Loucy (cell line): Measurements from ENCODE around the gene ZBTB7B.

Source experiments
- EZH2phosphoT487 ChIP-seq: fragments of 200-600 bp; IDR thresholded peaks from 2 replicates; pipeline ENCODE4 v1.6.1; 2018; ENCODE audit warnings: antibody characterized with exemption, mild to moderate bottlenecking, moderate library complexity, borderline replicate concordance
- TF ChIP-seq, protein P1 (sequence below): fragments of 200-600 bp; sonication (generic); conservative IDR thresholded peaks from 2 replicates; pipeline ENCODE4 v1.5.1; 2014; ENCODE audit warnings: mild to moderate bottlenecking, antibody characterized with exemption, low read length

DNA sequence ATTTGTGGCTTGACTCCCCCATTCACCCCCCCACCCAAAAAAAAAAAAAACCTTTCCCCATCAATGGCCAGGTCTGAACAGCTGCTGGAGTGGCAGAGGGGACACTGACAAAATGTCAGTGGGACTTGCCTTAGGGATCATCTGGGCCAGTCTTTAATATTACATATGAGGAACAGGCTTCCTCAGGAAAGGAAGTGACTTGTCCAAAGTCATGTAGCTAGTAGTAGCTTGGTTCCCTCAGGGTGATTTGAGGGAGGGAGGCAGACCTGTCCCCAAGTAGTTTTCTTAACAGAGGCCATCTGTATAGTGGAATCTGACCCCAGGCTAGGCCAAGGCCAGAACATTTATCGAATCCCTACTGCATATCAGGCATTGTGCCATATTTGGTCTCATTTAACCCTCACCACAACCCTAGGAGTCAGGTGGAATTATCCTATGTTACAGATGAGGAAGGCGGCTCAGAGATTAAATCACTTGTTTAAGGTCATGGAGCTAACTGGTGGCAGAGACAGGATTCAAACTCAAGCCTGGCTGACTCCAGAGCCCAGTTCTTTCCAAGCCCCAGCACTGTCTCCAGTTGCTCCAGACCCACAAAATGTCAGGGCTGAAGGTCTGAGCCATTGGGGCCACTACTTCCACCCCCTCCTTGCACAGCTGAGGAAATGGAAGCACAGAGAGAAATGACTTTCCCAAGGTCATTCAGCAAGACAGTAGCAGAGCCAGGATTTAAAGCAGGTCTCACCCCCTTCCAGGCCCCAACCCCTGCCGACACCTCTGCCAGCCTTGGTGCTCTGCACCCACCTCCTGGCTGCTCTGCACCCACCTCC lies 10.4 kb downstream of the ZBTB7B start:
- TF ChIP-seq, protein P1, sequence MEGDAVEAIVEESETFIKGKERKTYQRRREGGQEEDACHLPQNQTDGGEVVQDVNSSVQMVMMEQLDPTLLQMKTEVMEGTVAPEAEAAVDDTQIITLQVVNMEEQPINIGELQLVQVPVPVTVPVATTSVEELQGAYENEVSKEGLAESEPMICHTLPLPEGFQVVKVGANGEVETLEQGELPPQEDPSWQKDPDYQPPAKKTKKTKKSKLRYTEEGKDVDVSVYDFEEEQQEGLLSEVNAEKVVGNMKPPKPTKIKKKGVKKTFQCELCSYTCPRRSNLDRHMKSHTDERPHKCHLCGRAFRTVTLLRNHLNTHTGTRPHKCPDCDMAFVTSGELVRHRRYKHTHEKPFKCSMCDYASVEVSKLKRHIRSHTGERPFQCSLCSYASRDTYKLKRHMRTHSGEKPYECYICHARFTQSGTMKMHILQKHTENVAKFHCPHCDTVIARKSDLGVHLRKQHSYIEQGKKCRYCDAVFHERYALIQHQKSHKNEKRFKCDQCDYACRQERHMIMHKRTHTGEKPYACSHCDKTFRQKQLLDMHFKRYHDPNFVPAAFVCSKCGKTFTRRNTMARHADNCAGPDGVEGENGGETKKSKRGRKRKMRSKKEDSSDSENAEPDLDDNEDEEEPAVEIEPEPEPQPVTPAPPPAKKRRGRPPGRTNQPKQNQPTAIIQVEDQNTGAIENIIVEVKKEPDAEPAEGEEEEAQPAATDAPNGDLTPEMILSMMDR = no peak
- no peak for TF ChIP-seq EZH2phosphoT487
